HG03108 (cell line): ENCODE results near the gene POP4.

Experiments
- ATAC-seq: cut with Tn5 transposase; IDR thresholded peaks from one replicate; pipeline ENCODE4 v1.9.1; 2021; ENCODE audit warnings: moderate library complexity; ENCODE audit not compliant: unreplicated experiment

Gene POP4

DNA sequence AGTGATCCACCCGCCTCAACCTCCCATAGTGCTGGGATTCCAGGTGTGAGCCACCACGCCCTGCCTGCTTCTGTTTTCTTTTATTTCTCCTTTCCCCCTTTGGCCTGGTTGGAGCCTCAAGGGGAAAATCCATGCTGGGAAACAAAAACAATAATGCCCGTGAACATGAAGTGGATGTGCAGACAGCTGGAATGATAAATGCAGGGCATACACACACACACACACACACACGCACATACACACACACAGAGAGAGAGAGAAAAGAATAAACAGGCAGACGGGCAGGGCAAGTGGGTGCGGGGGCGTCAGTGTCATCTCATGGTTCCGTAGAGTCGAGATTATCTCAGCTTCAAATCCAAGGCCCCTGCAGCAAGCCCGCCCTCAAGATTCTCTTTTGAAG, 54.8 kb downstream of the POP4 start:
- ATAC-seq, result no peak

DNA sequence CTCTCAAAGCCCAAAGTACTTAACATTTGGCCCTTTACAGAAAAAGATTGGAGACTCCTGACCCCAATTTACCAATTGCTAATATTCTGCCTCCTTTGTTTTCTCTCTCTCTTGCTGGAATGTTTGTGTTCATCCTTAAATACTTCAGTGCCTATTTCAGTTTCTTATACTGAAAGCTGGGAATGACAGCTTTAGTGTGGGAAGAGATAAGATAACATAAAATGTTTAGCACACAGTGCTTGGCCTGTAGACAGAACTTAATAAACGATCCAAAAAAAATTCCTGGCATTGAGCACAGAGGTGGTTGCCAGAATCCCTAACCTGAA, 56.2 kb downstream of the POP4 start:
- ATAC-seq, result no peak

DNA sequence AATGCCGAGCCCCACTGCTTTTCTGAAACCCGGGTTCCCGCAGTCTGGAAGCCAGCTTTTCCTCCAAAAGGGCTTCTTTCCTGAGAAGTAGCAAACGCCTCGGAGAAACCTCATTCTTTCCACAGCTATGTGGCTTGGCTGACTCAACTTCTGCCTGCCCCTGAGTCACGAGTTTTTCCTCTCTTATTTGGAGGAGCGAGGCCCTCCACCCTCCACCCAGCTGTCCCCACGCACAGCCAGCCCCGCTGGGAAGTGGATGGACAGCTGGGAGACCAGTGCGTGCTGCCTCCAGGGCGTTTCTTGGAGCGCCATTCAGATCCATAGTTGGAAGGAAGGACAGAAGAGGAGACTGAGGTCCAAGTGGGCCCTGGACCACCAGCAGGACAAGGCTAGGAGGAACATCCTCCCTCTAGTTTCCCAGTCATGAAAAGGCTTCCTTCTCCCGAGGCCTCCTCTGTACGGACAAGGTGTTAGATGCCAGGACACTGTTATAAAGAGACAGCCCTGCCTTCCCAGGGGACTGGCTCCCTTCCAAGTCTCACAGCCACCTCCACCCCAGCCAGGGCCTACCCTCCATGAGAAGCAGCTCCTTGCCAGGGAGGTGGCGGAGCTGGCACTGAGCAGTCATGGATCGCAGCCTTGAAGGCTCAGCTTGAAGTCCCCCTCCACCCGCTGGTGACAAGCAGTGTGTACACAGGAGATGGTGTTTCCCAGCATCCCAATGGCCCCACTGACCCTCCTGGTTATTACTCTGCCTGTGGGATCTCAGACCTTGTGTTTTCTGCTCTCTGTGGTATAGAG, 56.7 kb downstream of the POP4 start:
- no peak for ATAC-seq

DNA sequence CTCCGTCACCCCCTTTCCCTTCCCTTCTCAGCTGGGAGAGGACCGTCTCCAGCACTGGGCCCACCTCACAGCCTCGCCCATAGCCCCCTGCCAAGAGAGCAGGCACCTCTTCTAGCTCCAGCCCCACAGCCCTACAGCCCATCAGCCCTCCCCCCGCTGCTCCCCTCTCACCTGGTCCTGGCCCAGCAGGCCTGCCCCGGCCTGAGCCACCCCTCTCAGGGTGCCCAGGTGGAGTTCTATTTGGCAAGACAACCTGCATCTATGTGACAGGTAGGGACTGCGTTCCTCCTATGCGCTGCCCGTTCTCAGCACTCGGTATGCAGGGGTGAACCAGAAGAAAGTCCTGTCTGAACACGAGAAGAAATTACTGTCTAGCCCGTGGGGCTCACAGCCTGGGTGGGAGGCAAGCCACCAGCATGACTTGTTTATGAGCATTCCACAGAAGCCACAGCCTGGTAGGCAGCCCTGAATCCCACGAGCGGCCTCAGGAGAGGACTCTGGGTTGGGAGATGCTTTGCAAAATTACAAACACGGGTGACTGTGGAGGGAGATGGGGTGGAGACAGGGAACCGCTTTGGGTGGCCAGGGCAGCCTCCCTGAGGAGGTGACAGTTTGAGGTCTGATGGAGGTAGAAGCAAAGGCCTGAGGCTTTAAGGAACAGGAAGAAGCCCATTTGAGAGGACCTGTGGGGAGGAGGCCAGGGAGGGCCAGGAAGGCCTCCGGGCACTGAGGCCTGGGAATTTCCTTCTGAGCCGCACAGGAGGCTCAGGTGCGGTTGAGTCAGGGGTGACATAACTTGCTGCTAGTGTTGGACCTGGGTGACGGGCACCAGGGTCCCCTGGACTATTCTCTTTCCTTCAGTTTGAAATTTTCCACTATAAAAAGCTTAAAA, 58.0 kb downstream of the POP4 start:
- no peak for ATAC-seq

DNA sequence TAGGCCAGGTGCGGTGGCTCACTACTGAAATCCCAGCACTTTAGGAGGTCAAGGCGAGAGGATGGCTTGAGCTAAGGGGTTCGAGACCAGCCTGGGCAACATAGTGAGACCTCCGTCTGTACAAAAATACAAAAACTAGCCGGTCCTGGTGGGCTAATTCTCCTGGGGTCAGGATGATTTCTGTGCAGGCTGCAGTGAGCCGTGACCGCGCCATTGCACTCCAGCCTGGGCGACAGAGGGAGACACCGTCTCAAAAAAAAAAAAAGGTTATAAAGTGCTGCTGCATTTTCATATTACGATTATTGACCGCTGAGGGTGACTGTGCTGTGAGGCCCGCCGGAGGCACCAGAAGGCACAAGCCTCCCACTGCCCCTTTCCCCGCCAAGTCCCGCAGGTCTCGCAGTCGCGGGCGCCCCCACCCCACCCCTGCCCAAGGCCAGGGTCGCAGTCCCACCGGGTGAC, 58.7 kb downstream of the POP4 start:
- no peak for ATAC-seq

DNA sequence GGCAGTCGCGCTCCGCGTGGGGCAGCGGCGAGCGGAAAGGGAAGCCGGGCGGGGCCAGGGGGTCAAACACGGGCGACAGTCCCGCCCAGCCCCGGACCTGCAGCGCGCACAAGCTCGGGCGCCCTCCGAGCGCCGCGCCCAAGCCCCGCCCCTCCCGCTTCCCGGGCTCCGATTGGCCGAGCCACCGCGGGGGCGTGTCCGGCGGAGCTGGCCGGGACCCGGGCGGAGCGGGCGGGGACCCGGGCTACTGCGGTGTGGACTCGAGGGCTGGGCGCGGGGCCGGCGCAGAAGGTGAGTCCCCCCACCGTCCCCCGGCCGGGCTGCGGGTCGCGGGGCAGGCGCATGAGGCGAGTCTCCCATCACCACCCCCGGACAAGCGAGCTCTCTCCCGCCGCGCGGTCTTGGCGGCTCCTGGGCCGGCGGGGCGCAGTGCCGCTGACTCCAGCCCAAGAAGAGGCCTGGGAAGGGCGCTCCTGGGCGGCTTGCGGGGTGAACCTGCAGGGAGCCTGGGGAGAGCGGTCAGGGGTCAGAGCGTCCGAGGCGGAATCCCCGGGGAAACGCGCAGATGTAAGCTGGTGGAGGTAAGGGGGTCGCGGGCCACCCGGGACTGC, 59.2 kb downstream of the POP4 start, which contains the start of gene PLEKHF1:
PLEKHF1 (plus strand) TSS at position 247 of the 611 bp plus-strand sequence. CDS start 8,379 bp downstream, outside the sequence.
- peak; percentile 81 for ATAC-seq

DNA sequence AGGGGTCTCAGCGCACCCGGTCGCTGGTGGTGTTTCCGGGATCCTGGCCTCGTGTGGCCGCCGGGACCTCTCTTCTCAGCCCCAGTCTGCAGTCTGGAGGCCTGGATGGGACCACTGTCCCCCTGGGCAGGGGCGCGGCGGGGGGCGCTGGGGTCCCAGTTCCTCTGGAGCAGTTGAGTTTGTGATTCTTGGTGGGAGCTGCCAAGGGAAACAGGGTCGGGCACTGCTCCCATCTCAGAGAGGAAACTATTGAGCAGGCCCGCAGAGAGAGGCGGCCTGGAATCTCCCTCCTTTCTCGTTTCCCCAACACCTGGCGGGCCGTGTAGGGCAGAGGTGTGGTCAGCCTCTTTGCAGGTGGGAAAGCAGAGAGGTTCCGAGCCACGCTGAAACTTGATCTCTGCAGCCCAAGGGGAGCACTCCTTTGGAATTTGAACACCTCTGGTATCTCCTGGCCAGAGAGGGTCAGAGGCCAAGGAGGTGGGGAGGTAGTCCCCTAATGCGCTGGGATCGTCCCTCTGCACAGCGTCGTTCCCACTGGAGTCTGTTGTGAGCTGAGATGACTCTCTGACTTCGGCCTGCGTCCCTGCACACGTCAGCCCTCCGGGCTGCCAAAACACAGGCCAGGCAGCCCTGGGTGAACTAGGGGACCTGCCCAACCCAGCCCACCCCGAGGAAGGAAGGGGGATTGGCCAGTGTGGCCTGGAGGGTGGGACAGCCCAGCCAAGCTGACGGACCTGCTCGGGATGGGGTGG, 59.9 kb downstream of the POP4 start:
- no peak for ATAC-seq
